ENCODE results near the gene SEMA4B. TPM values are rescaled to one million over a fixed set of nuclear protein-coding genes. Genes with fewer than 3 reads are reported as not detected.

SEMA4B gene
- total and polyA plus RNA-seq, 2 of the 8 experiments (the other 6 are each of a cell fraction or from before 2014, with no cell fraction given) = 42.7 to 43.0 TPM

DNA sequence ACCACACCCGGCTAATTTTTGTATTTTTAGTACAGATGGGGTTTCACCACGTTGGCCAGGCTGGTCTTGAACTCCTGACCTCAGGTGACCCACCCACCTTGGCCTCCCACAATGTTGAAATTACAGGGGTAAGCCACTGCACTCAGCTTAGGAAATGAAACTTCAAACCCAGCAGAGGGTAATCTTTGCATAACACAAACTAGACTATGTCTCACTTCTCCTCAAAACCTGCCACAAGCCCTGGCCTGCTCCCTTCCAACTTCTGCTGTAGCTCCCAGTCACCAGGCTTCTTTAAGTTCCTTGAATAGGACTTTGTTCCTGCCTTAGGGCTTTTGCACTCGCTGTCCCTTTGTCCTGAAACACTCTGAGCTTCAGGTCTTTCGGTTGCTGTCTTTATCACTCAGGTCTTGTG, 39.2 kb upstream of the SEMA4B start (continued):
- TF ChIP-seq NANOG (IDR thresholded peaks at IDR 0.05; ENCODE audit: insufficient read depth, low read depth, low read length, poor library complexity, severe bottlenecking) (no peak), CHD1 (IDR thresholded peaks at IDR 0.05; ENCODE audit: low read depth, low read length) (no peak), EGR1 (IDR thresholded peaks at IDR 0.05; ENCODE audit: borderline replicate concordance, low read depth, low read length) (no peak), YY1 (IDR thresholded peaks at IDR 0.05; ENCODE audit: low read depth, low read length) (no peak)
- TF ChIP-seq, protein P1, sequence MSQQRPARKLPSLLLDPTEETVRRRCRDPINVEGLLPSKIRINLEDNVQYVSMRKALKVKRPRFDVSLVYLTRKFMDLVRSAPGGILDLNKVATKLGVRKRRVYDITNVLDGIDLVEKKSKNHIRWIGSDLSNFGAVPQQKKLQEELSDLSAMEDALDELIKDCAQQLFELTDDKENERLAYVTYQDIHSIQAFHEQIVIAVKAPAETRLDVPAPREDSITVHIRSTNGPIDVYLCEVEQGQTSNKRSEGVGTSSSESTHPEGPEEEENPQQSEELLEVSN (IDR thresholded peaks at IDR 0.05) = no peak
